Caco-2 (cell line): ENCODE data around the gene DLGAP5. TPM values are rescaled to one million over a fixed set of nuclear protein-coding genes. Genes with fewer than 3 reads are reported as not detected.

Experiments used
- BruUV-seq: library from RNA; stranded (reverse); fragments of 400-500 nt; replicated peaks from 2 replicates; lab custom pipeline; 2021; lab: Mats Ljungman, UMichigan
- CTCF ChIA-PET: fragments of 300-600 bp; sonication (Branson Sonifier 250); formaldehyde crosslinking; loops from one replicate; lab custom pipeline; 2022; ENCODE audit warnings: antibody characterized with exemption; lab: Charles Lee
- POLR2A ChIA-PET: fragments of 300-600 bp; sonication (Branson Sonifier 250); formaldehyde crosslinking; loops from one replicate; lab custom pipeline; 2022; ENCODE audit warnings: antibody characterized with exemption; lab: Charles Lee
- DNase-seq, 2 experiments: peaks; one replicate each; pipeline versions ENCODE4 v3.0.0 to v3.0.0-alpha.2; 2020 to 2022
- H3K27me3 ChIP-seq: replicated peaks from 2 replicates; pipeline ENCODE4 v1.6.0; 2011; ENCODE audit warnings: low read length; ENCODE audit not compliant: control insufficient read depth, insufficient read depth
- H3K36me3 ChIP-seq: 2 replicates; pipeline ENCODE4 v1.5.1; 2011; ENCODE audit warnings: low read length; ENCODE audit not compliant: control insufficient read depth, insufficient read depth
- H3K4me1 ChIP-seq: fragments of 250-450 bp; sonication (Bioruptor Pico); 2 replicates; pipeline ENCODE4 v1.5.1; 2020; ENCODE audit warnings: mild to moderate bottlenecking
- H3K4me3 ChIP-seq: 2 replicates; pipeline ENCODE4 v1.5.1; 2011; ENCODE audit warnings: low read depth, mild to moderate bottlenecking, control low read depth, low read length
- H3K9me3 ChIP-seq: fragments of 250-450 bp; sonication (Bioruptor Pico); 2 replicates; pipeline ENCODE4 v1.5.1; 2020; ENCODE audit warnings: mild to moderate bottlenecking, moderate library complexity
- H3K27ac Mint-ChIP-seq: one replicate; pipeline ENCODE4 v1.8.0; 2022; ENCODE audit warnings: mixed read lengths; ENCODE audit not compliant: unreplicated experiment
- H3K27me3 Mint-ChIP-seq: one replicate; pipeline ENCODE4 v1.8.0; 2022; ENCODE audit warnings: mixed read lengths; ENCODE audit not compliant: insufficient read depth, unreplicated experiment
- H3K36me3 Mint-ChIP-seq: one replicate; pipeline ENCODE4 v1.8.0; 2022; ENCODE audit warnings: mild to moderate bottlenecking, mixed read lengths; ENCODE audit not compliant: insufficient read depth, unreplicated experiment
- H3K4me1 Mint-ChIP-seq: one replicate; pipeline ENCODE4 v1.8.0; 2022; ENCODE audit warnings: low read depth, mixed read lengths; ENCODE audit not compliant: unreplicated experiment
- H3K4me3 Mint-ChIP-seq: one replicate; pipeline ENCODE4 v1.8.0; 2022; ENCODE audit warnings: mild to moderate bottlenecking, moderate library complexity, mixed read lengths; ENCODE audit not compliant: unreplicated experiment
- H3K9me3 Mint-ChIP-seq: one replicate; pipeline ENCODE4 v1.8.0; 2022; ENCODE audit warnings: mixed read lengths; ENCODE audit not compliant: unreplicated experiment
- intact Hi-C: fragments of 100-400 bp; cut with micrococcal nuclease; formaldehyde crosslinking; loops from one replicate; pipeline ENCODE4 v1.10.0; 2022; ENCODE audit not compliant: unreplicated experiment
- total RNA-seq: library from RNA; stranded (reverse); gene quantifications from 2 replicates; pipeline ENCODE4 v1.2.3, GENCODE V29; 2022
- TF ChIP-seq, protein P1 (sequence below), 2 experiments: fragments of 200-600 bp in 1 of 2; IDR thresholded peaks; 1 replicate in 1 of 2; 2 replicates in 1 of 2; pipeline versions ENCODE4 v1.5.1 to v1.8.0; 2011 to 2022; ENCODE audit warnings: antibody characterized with exemption in 1 of 2, control low read depth in 1 of 2, inconsistent platforms in 1 of 2, low read depth in 1 of 2, low read length in 1 of 2, mild to moderate bottlenecking in 1 of 2, moderate library complexity in 1 of 2; ENCODE audit not compliant: insufficient read depth in 1 of 2, severe bottlenecking in 1 of 2, unreplicated experiment in 1 of 2

Gene DLGAP5
- total RNA-seq, 1 experiment from 2014 or later = 54.1 TPM

DNA sequence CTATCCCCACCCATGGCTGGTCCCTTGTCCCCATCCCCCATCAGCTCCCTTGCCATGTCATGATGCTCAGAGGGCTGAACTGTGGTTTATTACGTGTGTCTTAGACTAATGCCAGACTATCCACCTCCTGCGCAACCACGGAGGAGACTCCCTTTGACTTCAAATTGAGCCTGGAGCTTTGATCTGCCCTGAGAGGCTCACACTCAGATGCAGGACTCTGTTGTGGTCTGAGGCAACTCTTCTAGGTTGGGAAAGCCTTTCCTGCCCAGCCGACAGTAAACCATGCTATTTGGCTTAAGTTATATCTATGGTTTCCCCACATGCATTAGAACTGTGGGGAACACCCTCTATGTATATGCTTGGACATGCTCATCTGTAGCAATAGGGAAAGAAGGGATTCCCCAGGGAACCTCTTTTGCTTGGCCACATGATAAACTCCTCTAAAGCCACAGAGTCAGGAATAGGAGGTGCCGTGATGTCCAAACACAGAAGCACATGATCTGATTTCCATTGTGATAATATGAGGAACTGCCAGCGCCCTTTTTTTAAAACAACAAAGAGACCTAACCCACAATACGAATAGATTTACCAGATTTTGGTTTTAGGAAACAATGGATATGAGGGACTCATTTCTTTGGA lies 73.5 kb downstream of the DLGAP5 start:
- Mint-ChIP-seq H3K27me3 (no peaks in the 10 kb centered on the region), H3K36me3 (peaks cover under 1% of the 10 kb centered on the region), H3K4me1 (peaks cover 64% of the 10 kb centered on the region), H3K9me3 (no peaks in the 10 kb centered on the region), H3K27ac (no peak overlapping the region), H3K4me3 (no peak overlapping the region)
- TF ChIP-seq, protein P1, sequence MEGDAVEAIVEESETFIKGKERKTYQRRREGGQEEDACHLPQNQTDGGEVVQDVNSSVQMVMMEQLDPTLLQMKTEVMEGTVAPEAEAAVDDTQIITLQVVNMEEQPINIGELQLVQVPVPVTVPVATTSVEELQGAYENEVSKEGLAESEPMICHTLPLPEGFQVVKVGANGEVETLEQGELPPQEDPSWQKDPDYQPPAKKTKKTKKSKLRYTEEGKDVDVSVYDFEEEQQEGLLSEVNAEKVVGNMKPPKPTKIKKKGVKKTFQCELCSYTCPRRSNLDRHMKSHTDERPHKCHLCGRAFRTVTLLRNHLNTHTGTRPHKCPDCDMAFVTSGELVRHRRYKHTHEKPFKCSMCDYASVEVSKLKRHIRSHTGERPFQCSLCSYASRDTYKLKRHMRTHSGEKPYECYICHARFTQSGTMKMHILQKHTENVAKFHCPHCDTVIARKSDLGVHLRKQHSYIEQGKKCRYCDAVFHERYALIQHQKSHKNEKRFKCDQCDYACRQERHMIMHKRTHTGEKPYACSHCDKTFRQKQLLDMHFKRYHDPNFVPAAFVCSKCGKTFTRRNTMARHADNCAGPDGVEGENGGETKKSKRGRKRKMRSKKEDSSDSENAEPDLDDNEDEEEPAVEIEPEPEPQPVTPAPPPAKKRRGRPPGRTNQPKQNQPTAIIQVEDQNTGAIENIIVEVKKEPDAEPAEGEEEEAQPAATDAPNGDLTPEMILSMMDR (IDR thresholded peaks at IDR 0.05; ENCODE audit: insufficient read depth in 1 of 2, low read depth in 1 of 2, low read length in 1 of 2, severe bottlenecking in 1 of 2, unreplicated experiment in 1 of 2) = no peak
- BruUV-seq = no TSS peak
- CTCF ChIA-PET = interaction anchor here (0.5 to 1.0 kb wide), 2 partner anchors 67 to 73 kb away, joined by 3 read pairs; partner anchors contain the start of gene DLGAP5
- no peaks in the 10 kb centered on the region for H3K9me3 ChIP-seq
- POLR2A ChIA-PET = no interaction called here
- no peak overlapping the region for H3K4me3 ChIP-seq
- no peaks in the 10 kb centered on the region for H3K36me3 ChIP-seq
- no peaks in the 10 kb centered on the region for H3K27me3 ChIP-seq
- intact Hi-C loops = no loop called here
- peak in 1 of 2 experiments; percentile 47 for DNase-seq
- peaks cover 79% of the 10 kb centered on the region for H3K4me1 ChIP-seq

DNA sequence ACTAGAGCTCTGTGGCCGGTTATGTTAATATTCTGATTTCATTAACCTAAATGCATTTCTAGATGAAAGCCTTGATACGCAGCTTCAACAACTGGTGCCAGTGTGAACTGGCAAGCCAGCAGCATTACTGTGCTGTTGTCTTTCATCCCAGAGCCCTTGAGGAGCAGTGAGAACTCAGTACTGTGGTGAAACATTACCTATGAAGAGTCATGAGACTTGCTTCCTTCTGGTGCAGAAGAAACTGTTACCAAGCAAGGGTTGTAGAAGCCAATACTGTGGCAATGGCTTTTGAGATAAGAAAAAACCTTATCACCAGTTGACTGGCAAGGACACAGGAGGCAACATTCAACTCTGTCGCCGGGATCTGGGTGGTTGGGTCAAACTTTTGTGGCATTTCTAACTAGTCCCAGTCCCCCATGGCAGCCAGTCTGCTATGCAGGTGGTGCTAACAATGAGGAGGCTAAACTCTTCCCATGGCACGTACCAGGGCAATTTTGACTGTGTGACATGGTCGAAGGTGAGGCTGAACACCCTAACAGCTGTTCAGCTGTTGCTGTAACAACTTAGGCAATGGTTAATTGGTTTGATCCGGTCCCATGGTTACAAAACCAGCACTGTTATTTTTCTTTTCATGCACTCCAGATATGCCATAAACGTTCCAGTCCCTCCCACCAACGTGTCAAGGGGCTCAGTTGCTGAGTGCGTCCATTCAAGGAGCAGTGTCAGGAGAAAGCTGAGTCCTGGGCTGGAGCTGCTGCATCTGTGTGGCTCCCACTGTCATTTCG lies 74.9 kb downstream of the DLGAP5 start:
- Histone ChIP-seq H3K4me3 (no peak overlapping the region), H3K4me1 (peaks cover 64% of the 10 kb centered on the region), H3K36me3 (no peaks in the 10 kb centered on the region), H3K27me3 (no peaks in the 10 kb centered on the region), H3K9me3 (no peaks in the 10 kb centered on the region)
- DNase-seq = no peak
- BruUV-seq = no TSS peak
- Mint-ChIP-seq H3K9me3 (no peaks in the 10 kb centered on the region), H3K27me3 (no peaks in the 10 kb centered on the region), H3K4me3 (no peak overlapping the region), H3K4me1 (peaks cover 51% of the 10 kb centered on the region), H3K27ac (peak overlapping the region; percentile 19), H3K36me3 (no peaks in the 10 kb centered on the region)
- TF ChIP-seq, protein P1 (IDR thresholded peaks at IDR 0.05; ENCODE audit: insufficient read depth in 1 of 2, low read depth in 1 of 2, low read length in 1 of 2, severe bottlenecking in 1 of 2, unreplicated experiment in 1 of 2) = no peak
- POLR2A ChIA-PET = interaction anchor here (0.6 to 1.3 kb wide), 2 partner anchors 13 to 69 kb away, joined by 6 to 15 read pairs; no protein-coding TSS in a partner anchor
- CTCF ChIA-PET = no interaction called here
- intact Hi-C loops = no loop called here

DNA sequence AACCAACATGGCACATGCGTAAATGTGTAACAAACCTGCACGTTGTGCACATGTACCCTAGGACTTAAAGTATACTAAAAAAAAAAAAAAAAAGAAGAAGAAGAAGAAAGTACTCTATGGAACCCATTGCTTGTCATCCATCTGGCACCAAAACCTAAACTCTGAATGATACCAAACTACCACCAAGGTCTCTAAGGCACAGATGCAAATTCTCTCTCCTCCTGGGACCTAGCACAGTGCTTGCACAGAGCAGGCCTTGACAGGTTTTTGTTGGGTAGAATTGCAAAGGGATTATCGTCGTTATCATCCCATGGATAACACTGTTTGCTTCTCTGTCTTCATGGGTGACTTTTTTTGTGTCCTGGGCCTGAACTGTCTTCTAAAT lies 75.5 kb downstream of the DLGAP5 start:
- POLR2A ChIA-PET = no interaction called here
- Mint-ChIP-seq H3K9me3 (no peaks in the 10 kb centered on the region), H3K27me3 (no peaks in the 10 kb centered on the region), H3K4me3 (no peak overlapping the region), H3K4me1 (peaks cover 50% of the 10 kb centered on the region), H3K36me3 (no peaks in the 10 kb centered on the region), H3K27ac (peak overlapping the region; percentile 72)
- Histone ChIP-seq H3K4me1 (peaks cover 58% of the 10 kb centered on the region), H3K27me3 (no peaks in the 10 kb centered on the region), H3K4me3 (no peak overlapping the region), H3K36me3 (no peaks in the 10 kb centered on the region), H3K9me3 (no peaks in the 10 kb centered on the region)
- BruUV-seq = no TSS peak
- intact Hi-C loops = no loop called here
- CTCF ChIA-PET = no interaction called here
- TF ChIP-seq, protein P1 (IDR thresholded peaks at IDR 0.05; ENCODE audit: insufficient read depth in 1 of 2, low read depth in 1 of 2, low read length in 1 of 2, severe bottlenecking in 1 of 2, unreplicated experiment in 1 of 2) = no peak
- no peak for DNase-seq
